GM12872 (cell line): ENCODE results near the gene TNC.

Source experiments
- TF ChIP-seq, protein P1 (sequence below): IDR thresholded peaks from 3 replicates; pipeline ENCODE4 v1.5.1; 2011; ENCODE audit warnings: low read depth, mild to moderate bottlenecking, low read length, moderate library complexity; ENCODE audit not compliant: insufficient read depth

The TNC gene

DNA sequence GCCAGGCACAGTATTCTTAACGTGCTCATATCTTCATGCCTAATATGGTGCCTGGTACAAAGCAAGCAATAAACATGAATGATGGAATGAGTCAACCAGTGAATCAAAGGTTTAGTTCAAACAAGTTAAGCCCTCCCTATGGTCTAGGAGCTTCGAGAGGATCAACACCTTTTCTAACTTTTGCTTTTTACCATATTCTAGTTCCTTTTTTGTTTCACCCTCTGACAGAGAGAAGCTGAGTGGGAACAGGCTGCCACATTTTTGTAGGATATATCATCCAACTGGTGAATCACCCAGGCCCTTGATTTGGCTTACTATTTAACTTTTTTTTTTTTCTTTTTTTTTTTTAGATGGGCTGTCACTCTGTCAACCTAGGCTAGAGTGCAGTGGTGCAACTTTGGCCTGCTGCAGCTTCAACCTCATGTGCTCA lies 39.3 kb upstream of the TNC start:
- TF ChIP-seq, protein P1, sequence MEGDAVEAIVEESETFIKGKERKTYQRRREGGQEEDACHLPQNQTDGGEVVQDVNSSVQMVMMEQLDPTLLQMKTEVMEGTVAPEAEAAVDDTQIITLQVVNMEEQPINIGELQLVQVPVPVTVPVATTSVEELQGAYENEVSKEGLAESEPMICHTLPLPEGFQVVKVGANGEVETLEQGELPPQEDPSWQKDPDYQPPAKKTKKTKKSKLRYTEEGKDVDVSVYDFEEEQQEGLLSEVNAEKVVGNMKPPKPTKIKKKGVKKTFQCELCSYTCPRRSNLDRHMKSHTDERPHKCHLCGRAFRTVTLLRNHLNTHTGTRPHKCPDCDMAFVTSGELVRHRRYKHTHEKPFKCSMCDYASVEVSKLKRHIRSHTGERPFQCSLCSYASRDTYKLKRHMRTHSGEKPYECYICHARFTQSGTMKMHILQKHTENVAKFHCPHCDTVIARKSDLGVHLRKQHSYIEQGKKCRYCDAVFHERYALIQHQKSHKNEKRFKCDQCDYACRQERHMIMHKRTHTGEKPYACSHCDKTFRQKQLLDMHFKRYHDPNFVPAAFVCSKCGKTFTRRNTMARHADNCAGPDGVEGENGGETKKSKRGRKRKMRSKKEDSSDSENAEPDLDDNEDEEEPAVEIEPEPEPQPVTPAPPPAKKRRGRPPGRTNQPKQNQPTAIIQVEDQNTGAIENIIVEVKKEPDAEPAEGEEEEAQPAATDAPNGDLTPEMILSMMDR: no peak

DNA sequence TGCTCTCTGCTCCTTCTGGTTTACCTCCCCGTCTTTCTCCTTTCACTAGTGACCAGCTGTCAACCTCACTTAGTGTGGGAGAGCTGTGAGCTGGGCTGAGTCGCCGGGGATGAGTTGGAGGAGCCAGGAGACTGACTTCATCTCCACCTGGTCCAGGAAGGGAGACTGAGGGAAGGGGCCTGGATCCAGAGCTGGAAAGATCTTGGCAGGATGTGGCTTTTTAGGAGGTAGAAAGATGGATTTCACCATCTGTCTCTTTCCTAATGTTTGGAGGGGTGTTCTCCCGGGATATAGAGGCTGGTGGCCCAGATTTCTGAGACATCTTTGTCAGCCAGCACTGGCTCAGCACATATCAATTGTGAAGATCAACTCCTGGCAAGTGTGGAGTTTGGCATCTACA lies 37.1 kb upstream of the TNC start:
- TF ChIP-seq, protein P1: no peak

DNA sequence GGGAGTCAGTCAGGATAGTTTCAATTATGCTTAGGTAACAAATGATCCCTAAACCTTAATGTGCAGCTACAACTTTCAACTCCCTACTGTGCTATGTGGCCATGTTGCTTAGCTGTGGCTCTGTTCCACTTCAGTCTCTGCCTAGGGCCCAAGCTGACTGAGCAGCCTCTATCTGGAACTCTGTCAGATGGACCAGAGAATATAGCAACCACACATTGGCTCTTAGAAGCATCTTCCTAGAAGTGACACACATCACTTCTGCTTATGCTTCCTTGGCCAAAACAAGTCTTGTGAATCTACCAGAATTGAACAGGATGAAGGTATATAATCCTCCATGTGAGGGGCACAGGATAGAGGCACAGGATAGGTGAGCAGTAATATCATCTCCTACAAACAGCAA lies 36.7 kb upstream of the TNC start:
- TF ChIP-seq, protein P1: no peak

DNA sequence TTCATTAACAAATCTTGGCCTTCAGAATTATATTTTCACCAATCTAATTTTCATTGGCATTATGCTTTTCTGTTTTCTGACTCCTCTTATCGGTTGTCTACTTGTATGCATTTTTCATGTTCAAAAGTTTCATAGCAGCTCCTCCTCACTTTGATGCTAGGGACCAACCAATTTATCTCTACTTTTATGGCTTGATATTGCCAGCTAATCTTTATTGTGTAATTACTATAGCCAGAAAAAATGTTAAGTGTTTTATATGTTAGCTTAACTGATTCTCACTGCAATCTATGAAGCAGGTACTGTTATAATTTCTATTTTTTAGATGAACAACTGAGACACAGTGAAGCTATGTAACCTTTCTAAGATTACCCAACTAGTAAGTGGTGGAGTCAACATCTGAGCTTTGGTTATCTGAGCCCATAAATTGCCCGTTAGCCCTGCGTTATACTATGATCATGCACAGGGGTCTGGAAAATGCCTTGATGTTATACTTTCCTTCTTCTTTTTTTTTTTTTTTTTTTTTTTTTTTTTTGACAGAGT lies 34.4 kb upstream of the TNC start:
- TF ChIP-seq, protein P1: no peak

DNA sequence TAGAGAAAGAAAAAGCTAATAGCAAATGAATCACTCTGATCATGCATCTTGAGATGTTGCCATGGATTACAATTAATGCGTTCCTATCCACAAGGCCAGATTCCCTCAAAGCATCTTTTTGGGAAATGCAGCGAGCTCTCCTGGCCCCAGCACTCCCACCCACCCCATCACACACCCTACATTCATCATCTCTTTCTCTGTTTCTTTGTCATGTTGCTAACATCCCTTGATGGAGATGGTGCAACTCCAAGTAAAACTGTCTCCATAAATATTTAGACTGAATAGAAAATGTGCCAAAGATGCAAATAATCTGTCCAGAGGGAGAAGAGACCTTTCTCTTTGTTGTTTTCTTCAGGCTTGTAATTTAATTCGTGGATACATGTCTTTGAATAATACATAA lies 30.8 kb upstream of the TNC start:
- TF ChIP-seq, protein P1: no peak

DNA sequence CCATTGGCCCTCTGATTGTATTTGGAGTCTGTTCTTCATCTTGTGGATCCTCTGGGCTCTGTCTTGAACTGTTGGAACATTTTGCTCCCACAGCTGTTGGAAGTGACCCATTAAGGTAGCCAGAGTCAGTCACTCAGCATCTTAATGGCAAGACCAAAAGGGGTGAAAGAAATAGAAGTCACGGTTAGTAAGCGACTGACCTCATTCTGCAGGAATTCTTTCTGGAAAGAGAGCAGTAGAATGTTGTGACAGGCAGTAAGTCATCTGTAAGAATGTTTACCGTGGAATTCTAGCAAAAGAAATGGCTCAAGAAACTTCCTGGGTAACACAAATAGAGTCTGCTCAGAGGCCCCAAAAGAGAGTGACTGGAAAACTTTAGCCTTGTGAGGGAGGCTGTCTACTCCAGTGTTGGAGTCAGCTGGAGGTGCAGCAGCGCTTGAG lies 28.6 kb upstream of the TNC start:
- TF ChIP-seq, protein P1: no peak

DNA sequence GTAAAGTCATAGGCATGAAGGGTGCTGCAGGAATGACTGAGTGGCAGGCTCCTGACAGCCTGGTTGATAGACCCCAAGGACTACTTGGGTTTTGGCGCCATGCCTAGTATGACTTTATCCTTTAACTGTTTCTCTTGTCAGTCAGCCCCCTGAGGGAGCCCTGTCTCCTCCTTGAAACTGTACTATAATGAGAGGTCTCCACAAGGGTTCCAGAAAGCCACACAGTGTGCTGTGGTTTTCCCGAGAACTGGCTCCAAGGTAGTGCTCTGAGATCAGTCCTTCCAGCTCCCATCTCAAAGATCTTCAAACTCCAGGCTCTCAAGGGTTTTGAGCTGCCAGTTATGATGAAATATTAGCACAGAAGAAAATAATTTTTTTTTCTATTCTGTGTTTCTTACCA lies 26.7 kb upstream of the TNC start:
- TF ChIP-seq, protein P1: no peak
